NCI-H2196 treated with DMSO at 0.1 percent for 48 hours (cell line): ENCODE data around the gene ATP4B.

Experiments used
- DNase-seq: peaks from one replicate; lab custom pipeline; 2025; ENCODE audit not compliant: unreplicated experiment; lab: John Stamatoyannopoulos, UW

ATP4B gene

DNA sequence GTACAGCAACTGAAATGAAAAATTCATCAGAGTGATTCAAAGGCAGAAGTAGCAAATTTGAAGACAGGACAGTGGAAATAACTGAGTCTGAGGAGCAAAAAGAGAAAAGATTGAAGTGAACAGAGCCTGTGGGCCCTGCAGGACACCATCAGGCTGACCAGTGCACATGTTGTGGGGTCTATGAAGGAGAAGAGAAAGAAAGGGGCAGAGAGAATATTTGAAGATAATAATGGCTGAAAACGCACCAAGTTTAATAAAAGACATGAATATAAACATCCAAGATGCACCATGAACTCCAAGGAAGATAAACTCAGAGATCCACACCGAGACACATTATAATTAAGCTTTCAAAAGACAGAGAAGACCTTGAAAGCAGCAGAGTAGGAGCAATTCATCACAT, 15.4 kb downstream of the ATP4B start:
- no peak for DNase-seq

DNA sequence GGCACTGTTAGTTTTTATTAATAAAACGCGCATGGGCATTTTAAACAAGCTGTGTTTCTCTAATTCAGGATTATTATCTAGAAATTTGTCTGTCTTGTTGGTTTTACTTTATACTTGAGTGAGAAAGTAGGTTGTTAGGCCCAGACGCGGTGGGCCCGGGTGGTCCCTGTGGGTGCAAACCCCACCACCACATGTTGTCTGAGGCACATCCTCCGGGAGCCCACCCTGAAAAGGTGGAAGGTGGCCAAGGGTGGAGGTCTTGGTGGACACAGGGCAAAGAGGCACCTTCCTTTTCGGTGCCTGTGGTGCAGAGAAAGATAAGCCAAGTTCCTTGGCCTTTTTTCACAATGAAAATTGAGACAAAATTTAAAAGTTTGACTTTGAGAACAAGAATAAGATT, 16.6 kb downstream of the ATP4B start:
- DNase-seq, result no peak

DNA sequence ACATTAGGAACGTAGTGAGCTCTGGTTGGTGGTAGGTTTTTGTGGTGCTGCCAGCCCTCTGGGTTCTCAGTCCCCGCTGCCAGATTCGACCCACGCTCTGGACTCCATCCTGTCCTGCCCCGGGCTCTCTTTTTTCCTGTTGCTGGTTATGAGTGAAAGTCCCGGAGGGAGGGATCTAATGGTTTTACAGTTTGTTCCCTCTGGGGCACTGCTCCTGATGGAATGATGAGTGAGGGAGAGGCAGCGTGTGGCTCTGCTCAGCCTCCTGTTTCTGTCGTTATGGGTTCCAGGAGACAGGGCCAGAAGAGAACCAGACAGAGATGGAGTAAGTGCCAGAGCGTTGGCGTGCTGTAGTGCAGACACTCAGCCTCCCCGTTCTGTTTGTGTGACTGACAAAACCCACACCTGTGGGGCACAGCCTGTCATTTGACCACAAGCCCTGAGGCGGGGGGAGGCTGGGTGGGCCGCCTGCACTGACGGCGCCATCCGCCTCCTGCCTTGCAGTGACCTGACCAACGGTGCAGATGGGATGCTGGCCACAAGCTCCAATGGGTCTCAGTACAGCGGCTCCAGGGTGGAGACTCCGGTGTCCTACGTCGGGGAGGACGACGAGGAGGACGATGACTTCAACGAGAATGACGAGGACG, 18.3 kb downstream of the ATP4B start:
- no peak for DNase-seq

DNA sequence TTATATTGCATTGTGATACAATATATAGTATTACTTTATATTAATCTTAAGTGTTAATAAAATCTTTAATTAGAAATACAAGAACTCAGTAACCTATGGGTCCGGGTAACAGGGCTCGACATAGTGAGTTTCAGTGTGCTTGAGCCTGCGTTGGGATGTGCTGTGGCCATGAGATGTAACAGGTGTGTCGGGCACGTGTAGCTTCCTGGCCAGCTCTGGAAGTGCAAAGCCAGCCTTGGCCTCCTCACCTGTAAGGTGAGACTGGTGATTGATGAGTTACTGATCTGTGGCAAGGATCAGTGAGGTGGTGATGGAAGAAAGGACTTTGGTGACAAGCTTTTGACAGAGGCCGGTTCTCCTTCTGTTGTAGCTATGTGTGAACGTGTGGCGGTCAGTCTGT, 19.2 kb downstream of the ATP4B start:
- no peak for DNase-seq

DNA sequence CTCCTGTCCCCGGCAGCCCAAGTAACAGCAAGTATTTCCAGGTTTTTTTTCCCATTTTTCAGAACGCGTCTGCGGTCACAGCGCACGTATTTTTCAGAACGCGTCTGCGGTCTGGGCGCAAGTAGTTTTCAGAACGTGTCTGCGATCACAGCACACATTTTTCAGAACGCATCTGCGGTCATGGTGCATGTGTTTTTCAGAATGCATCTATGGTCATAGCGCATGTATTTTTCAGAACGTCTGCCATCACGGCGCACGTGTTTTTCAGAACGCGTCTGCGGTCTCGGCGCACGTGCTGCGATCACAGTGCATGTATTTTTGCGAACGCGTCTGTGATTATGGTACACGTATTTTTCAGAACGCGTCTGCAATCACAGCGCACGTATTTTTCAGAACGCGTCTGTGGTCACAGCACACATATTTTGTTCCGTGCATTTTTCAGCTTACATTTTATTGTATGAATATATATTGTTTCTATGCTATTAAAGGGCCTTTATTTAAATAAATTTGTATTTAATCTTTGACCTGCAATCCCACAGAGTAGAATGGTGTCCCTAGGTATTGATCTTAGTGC, 19.7 kb downstream of the ATP4B start:
- DNase-seq, result no peak

DNA sequence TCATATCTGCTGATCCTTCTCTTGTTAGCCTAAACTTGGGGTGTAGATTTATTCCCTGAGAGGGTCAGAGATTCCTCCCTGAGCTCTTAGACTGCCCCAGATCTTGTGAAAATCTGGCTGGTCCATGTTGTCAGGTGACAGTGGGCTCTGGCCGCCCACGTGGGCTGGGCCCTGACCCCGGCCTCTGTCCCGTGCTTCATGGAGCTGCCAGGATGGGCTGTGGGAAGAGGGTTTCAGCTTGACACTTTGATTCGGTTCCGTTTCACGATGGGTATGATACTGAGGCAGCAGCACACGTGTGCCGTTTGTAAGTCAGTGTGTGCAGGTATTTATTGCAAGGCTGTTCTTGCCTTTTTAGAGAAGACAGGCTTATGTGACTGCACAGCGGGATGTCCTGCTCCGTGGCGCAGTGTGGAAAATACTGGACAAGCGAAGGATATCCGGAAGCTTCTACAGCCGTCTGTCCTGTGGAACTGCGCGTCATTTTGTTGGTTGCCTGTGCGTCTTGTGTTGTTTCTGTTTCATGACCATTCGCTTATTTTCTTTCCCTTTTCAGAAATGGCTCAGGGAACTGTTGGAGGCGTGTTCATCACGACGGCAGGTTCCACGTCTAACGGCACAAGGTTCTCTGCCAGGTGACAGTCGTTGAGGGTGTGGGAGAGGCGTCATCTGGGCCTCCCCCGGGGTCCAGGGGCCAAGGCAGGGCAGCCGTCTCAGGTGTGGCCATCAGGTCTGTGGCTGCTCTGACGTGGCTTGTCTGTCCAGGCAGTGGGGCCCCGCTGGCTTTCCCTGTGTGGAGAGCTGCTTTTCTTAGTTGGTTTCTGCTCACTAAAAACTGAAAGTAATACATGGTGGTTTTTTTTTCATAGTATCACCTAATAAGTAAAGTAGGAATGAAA, 20.5 kb downstream of the ATP4B start:
- no peak for DNase-seq

DNA sequence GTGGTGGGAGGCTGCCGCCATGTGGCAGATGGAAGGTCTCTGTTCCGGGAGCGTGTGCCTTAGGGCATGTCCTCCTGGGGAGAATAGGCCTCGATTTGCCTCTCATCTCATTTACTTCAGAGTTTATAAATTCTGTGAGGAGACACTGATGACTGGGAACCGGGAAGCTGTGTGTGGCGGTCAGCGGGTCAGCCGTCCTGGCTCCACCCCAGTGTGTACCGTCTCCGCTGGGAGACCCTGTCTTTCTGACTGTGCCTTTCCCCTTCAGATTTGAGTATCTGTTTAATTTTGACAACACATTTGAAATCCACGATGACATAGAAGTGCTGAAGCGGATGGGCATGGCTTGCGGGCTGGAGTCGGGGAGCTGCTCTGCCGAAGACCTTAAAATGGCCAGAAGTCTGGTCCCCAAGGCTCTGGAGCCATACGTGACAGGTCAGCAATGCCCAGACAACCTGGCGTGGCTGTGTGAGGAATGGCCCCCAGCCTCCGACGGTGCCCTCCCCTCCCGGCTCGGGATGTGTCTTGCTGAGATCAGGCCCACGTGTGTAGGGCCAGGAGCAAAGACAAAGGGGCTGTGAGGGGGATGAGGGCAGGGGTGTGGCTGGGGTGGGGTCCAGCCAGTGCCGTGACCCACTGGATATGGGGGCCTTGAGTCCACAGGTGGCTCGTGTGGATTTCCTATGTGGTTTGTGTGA, 21.6 kb downstream of the ATP4B start:
- DNase-seq, result no peak

DNA sequence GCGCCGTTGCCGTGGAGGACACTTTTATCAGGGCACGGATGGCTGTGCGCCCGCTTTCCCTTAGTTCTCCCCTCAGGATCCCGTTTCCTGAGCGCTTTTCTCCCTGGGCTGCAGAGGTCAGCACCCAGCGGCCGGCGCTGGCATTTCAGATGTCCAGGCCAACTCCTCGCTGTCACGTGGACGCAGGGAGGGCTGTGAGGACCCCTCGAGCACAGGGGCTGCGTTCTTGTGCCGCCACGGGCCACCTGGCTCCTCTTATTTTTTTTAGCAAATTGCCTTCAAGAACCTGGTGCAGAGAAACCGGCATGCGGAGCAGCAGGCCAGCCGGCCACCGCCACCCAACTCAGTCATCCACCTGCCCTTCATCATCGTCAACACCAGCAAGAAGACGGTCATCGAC, 22.3 kb downstream of the ATP4B start:
- no peak for DNase-seq

DNA sequence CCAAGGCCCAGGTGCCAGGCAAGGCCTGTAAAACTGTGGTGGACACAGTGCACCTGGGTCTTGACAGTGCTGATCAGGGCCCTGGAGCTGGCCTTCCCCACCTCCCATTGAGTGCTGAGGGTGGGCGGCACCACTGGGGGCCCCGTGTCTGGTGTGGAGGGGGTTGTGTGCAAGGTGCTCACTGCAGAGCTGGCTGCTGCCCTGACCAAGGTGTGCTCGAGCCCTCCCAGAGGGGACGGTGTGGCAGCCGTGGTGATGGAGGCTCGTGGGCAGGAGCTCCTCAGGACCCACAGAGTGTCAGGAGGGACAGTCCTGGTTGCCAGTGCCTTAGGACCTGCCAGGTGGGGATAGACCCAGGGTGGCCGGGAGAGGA, 23.0 kb downstream of the ATP4B start:
- no peak for DNase-seq

DNA sequence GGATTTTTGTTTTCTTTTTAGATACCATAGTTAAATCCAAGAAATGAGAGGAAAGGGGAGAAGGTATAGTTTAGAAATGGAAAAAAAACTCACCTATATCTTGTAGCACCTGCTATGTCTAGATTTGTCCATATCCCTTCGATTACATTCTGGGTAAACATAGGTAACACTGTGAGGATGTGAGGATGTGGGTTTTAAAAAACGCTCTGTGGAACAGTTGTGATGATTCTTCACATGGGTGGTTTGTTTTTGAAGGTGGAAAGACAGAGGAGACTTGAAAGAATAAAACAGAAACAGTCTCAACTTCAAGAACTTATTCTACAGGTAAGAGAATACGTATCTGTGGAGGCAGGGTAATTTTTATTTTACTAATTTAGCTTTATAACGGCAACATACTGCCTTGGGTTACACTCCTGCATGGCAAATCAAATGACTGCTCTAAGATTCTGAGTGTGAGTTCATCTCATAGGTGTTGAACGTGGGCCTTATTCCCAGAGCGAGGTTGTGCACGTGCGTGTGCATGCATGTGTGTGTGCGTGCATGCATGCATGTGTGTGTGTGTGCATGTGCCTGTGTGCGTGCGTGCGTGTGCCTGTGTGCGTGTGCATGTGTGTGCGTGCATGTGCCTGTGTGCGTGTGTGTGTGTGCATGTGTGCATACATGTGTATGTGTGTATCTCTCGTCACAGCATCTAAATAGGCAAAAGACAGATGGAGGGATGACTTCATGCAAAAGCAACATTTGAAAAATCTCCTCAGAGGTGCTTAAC, 23.5 kb downstream of the ATP4B start:
- no peak for DNase-seq

DNA sequence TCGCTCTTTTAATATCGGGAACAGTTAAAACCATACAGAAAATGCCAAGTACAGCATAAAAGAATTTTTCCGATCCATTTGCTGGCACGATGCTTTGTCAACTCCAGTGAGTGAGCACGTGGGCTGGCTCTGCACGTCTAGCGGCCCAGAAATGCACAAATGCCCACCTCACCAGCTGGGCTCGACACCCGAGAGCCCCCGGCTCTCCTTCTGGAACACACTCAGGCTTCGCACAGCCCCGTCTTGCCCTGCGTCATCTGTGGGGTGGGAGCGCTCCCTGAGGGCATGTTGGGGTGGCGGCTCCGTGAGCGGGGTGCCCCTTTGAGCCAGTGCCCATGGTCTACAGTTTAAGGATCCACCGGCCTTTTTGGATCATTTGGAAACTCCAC, 24.5 kb downstream of the ATP4B start:
- DNase-seq, result no peak

DNA sequence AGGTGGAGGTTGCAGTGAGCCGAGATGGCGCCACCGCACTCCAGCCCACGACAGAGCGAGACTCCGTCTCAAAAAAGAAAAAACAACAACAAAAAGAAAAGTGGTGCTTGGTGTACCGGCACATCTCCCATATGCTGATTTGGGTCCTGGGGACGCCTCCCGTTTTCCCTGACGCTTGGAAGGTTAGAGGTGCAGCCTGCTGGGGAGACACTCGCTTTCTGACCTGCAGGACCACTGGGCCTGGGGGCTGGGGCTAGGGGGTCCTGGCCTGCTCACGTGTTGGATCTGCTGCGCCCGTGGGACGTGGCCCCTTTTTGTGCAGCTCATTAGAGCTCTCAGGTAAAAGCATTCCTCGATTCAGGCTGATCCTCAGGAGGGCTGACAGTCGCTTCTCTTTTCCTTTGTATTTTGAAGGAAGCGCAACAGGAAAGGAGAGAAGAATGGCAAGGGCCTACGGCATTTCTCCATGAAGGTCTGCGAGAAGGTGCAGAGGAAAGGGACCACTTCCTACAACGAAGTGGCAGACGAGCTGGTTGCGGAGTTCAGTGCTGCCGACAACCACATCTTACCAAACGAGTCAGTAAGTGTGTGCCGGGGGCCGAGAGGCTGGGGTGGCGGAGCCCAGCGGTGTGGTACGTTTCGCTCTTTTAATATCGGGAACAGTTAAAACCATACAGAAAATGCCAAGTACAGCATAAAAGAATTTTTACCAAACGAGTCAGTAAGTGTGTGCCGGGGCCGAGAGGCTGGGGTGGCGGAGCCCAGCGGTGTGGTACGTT, 25.1 kb downstream of the ATP4B start:
- no peak for DNase-seq

DNA sequence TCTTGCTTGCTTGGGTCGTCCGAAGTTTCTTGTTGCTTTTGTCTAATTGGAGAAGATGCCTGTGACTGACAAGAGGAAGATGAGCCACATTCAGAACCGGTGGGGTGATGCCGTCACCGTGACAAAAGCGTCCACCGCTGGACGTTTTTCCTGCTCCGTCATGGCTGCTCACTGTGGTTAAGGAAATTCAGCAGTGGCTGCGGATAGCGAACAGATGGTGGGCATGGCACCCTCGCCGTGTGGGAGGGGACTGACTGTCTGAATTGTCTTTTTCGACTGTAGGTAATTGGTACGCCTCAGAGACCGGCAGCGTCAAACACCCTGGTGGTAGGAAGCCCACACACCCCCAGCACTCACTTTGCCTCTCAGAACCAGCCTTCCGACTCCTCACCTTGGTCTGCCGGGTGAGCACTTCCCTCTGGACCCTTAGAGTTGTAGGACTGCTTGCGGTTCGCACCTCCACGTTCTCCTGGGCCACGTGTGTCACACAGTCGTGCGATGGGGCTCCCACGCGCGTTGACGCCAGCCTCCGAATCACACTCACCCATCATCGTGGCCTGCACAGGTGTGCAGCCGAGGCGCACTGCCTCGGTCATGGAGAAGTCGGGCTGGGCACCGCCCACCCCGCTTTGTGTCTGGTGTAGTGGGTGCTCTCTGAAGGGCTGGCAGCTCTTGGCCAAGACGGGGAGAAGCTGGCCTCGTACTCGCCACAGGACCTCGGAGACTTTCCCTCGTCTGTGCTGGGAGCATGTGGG, 26.5 kb downstream of the ATP4B start:
- no peak for DNase-seq

DNA sequence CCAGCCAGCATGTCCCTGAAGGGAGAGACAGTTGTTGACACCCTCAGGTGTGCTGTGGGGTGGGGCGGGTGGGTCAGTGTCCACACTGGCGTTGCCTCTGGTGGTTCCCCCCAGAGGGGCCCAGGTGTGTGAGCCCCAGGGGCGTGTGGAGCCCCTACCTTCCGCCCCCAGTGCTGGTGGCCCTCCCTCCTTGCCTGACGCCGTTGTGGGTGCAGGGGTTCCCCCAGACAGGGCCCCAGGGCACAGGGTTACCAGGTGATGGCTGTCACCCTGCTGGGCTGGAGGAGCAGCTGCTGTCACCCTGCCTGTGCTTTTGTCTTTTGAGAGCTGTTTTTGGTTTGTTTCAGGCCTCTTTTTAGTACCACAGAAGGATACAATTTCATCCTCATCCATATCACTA, 27.2 kb downstream of the ATP4B start:
- no peak for DNase-seq

DNA sequence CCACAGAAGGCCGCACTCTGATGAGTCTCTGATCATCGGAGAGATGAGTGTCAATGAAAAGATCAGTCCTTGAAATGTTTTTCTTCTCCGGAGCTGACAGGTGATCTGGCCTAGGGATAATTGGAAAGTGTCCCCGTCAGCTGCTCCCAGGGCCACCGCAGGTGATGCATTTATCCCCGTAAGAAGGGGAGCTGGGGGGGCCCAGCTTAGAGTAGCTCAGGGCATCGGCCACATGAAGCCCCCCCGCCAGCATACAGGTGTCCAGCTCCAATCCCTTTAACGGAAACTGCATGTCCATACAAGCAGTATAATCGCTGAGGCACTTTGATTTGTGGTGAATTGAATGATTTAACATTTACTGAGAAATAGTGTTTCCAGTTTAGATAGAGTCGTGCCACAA, 27.7 kb downstream of the ATP4B start:
- DNase-seq, result no peak

DNA sequence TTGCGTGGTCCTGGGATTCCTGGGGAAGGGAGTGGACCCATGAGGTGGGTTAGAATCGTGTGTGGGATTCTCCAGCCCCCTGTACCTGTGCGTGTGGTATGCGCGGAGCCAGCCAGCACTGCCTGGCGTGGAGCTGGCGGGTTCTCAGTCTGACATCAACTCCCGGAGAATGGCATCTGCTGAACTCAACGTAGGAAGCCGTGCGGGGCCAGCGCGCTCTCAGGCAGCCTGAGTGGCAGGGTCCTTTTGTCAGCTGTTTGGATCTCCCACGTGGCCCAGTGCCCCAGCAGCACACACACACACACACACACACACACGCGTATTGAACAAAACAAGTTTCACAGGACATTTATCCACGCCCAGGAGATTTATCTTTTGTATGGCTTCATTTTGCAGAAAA, 28.1 kb downstream of the ATP4B start:
- no peak for DNase-seq

DNA sequence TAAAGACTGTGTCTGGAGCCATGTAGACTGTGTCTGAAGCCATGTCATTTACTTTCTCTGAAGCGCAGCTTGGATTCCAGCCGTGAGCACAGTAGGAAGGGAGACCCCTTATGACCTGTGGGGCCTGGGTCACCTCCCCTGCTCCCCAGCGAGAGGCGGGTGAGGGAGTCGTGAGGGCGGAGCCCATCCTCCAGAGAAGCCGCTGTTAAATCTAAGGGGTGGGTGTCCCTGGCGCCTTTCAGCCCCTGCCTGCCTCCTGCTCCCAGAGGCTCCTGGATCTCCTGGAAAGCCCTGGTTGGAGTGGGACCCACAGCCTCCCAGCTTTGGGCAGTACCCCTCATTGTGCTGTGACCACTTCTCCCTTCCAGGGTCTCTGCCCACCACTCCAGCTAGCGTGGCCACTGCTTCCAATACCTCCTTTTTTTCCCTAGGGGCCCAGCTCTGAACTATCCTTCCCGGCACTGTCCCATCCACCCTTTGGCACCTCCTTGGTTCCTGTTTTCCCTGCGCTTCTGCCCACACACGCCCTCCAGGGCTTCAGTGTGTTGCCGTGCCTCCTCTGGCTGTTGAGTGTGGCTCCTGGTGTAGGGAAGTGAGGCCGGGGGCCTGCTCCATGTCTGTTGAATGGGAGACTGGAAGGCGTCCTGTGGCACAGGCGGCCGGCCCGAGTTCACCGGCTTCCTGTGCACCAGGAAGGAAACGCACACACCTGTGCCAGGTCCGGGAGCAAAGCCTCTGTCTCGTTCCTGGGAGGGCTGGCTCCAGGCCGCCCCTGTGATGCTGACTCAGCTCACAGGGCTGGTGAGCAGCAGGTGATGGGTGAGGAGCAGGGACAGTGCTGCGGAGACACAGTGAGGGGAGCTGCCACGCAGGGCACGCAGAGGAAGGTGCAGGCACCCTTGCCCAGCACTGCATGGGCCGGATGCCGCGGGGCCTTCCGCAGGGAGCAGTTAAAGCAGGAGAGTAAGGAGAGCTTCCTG, 29.4 kb downstream of the ATP4B start:
- no peak for DNase-seq

DNA sequence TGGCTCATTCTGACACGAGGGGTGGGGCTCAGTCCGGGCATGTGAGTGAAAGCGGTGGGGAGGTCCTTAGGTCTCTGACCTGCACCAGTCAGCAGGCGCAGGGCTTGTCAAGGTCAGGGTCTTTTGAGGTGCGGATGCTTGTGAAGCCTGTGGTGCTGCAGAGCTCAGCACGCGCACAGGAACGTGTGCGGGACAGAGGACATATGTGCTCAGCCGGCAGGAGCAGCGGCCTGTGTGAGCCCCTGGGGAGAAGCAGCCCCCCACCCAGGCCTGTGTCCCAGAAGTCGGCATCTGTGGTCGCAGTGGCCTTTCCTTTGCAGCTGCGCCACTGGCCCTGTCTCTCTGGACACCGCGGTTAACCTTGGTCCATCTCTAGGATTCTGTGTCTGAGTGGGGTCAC, 30.9 kb downstream of the ATP4B start:
- no peak for DNase-seq
